ENCODE results near the gene ARF3. TPM values are rescaled to one million over a fixed set of nuclear protein-coding genes. Genes with fewer than 3 reads are reported as not detected.

ARF3 gene
- total and polyA plus RNA-seq, 9 of the 15 experiments (the other 6 are each of a cell fraction or from before 2014, with no cell fraction given), result 5.9 to 170 (median 64.4) TPM

DNA sequence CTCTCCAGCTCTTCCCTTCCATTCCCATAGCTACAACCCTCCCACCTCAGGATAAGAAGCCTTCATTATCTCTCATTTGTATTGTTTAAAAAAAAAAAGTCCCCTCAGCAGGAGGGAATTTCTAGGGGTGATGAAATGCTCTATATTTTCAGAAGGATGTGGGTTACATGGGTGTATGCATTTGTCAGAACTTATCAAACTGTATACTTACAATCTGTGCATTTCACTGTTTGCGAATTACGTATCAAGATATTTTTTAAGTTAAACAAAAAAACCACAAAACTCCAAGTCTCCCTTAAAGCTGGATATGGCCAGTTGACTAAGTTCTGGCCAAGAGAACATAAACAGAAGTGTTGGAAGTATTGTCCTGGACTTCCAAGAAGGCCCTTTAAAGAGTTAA is 30.0 kb downstream of the ARF3 start (continued):
- TF ChIP-seq, protein P1, sequence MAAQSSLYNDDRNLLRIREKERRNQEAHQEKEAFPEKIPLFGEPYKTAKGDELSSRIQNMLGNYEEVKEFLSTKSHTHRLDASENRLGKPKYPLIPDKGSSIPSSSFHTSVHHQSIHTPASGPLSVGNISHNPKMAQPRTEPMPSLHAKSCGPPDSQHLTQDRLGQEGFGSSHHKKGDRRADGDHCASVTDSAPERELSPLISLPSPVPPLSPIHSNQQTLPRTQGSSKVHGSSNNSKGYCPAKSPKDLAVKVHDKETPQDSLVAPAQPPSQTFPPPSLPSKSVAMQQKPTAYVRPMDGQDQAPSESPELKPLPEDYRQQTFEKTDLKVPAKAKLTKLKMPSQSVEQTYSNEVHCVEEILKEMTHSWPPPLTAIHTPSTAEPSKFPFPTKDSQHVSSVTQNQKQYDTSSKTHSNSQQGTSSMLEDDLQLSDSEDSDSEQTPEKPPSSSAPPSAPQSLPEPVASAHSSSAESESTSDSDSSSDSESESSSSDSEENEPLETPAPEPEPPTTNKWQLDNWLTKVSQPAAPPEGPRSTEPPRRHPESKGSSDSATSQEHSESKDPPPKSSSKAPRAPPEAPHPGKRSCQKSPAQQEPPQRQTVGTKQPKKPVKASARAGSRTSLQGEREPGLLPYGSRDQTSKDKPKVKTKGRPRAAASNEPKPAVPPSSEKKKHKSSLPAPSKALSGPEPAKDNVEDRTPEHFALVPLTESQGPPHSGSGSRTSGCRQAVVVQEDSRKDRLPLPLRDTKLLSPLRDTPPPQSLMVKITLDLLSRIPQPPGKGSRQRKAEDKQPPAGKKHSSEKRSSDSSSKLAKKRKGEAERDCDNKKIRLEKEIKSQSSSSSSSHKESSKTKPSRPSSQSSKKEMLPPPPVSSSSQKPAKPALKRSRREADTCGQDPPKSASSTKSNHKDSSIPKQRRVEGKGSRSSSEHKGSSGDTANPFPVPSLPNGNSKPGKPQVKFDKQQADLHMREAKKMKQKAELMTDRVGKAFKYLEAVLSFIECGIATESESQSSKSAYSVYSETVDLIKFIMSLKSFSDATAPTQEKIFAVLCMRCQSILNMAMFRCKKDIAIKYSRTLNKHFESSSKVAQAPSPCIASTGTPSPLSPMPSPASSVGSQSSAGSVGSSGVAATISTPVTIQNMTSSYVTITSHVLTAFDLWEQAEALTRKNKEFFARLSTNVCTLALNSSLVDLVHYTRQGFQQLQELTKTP (IDR thresholded peaks at IDR 0.05; ENCODE audit: low read depth in 1 of 2, partially characterized antibody in 2 of 2), result no peak
- TF ChIP-seq ILF3 (IDR thresholded peaks at IDR 0.05; ENCODE audit: borderline replicate concordance), result no peak
- TF ChIP-seq, protein P2, sequence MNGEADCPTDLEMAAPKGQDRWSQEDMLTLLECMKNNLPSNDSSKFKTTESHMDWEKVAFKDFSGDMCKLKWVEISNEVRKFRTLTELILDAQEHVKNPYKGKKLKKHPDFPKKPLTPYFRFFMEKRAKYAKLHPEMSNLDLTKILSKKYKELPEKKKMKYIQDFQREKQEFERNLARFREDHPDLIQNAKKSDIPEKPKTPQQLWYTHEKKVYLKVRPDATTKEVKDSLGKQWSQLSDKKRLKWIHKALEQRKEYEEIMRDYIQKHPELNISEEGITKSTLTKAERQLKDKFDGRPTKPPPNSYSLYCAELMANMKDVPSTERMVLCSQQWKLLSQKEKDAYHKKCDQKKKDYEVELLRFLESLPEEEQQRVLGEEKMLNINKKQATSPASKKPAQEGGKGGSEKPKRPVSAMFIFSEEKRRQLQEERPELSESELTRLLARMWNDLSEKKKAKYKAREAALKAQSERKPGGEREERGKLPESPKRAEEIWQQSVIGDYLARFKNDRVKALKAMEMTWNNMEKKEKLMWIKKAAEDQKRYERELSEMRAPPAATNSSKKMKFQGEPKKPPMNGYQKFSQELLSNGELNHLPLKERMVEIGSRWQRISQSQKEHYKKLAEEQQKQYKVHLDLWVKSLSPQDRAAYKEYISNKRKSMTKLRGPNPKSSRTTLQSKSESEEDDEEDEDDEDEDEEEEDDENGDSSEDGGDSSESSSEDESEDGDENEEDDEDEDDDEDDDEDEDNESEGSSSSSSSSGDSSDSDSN (IDR thresholded peaks at IDR 0.05; ENCODE audit: borderline replicate concordance in 1 of 2, low read depth in 2 of 2, low read length in 2 of 2), result no peak
- TF ChIP-seq, protein P3, sequence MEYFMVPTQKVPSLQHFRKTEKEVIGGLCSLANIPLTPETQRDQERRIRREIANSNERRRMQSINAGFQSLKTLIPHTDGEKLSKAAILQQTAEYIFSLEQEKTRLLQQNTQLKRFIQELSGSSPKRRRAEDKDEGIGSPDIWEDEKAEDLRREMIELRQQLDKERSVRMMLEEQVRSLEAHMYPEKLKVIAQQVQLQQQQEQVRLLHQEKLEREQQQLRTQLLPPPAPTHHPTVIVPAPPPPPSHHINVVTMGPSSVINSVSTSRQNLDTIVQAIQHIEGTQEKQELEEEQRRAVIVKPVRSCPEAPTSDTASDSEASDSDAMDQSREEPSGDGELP (CRISPR knock-in tag; IDR thresholded peaks at IDR 0.05; ENCODE audit: borderline replicate concordance), result no peak
- TF ChIP-seq, protein P4, sequence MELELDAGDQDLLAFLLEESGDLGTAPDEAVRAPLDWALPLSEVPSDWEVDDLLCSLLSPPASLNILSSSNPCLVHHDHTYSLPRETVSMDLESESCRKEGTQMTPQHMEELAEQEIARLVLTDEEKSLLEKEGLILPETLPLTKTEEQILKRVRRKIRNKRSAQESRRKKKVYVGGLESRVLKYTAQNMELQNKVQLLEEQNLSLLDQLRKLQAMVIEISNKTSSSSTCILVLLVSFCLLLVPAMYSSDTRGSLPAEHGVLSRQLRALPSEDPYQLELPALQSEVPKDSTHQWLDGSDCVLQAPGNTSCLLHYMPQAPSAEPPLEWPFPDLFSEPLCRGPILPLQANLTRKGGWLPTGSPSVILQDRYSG (tag; conservative IDR thresholded peaks at IDR 0.05; ENCODE audit: low read depth), result no peak
- TF ChIP-seq ZNF766 (CRISPR knock-in tag; conservative IDR thresholded peaks at IDR 0.05), result no peak
- TF ChIP-seq, protein P5, sequence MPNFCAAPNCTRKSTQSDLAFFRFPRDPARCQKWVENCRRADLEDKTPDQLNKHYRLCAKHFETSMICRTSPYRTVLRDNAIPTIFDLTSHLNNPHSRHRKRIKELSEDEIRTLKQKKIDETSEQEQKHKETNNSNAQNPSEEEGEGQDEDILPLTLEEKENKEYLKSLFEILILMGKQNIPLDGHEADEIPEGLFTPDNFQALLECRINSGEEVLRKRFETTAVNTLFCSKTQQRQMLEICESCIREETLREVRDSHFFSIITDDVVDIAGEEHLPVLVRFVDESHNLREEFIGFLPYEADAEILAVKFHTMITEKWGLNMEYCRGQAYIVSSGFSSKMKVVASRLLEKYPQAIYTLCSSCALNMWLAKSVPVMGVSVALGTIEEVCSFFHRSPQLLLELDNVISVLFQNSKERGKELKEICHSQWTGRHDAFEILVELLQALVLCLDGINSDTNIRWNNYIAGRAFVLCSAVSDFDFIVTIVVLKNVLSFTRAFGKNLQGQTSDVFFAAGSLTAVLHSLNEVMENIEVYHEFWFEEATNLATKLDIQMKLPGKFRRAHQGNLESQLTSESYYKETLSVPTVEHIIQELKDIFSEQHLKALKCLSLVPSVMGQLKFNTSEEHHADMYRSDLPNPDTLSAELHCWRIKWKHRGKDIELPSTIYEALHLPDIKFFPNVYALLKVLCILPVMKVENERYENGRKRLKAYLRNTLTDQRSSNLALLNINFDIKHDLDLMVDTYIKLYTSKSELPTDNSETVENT (CRISPR knock-in tag; IDR thresholded peaks at IDR 0.05), result no peak
- TF ChIP-seq, protein P6, sequence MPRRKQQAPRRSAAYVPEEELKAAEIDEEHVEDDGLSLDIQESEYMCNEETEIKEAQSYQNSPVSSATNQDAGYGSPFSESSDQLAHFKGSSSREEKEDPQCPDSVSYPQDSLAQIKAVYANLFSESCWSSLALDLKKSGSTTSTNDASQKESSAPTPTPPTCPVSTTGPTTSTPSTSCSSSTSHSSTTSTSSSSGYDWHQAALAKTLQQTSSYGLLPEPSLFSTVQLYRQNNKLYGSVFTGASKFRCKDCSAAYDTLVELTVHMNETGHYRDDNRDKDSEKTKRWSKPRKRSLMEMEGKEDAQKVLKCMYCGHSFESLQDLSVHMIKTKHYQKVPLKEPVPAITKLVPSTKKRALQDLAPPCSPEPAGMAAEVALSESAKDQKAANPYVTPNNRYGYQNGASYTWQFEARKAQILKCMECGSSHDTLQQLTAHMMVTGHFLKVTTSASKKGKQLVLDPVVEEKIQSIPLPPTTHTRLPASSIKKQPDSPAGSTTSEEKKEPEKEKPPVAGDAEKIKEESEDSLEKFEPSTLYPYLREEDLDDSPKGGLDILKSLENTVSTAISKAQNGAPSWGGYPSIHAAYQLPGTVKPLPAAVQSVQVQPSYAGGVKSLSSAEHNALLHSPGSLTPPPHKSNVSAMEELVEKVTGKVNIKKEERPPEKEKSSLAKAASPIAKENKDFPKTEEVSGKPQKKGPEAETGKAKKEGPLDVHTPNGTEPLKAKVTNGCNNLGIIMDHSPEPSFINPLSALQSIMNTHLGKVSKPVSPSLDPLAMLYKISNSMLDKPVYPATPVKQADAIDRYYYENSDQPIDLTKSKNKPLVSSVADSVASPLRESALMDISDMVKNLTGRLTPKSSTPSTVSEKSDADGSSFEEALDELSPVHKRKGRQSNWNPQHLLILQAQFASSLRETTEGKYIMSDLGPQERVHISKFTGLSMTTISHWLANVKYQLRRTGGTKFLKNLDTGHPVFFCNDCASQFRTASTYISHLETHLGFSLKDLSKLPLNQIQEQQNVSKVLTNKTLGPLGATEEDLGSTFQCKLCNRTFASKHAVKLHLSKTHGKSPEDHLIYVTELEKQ (CRISPR knock-in tag; IDR thresholded peaks at IDR 0.05), result no peak
- no peak for TF ChIP-seq CBX3 (IDR thresholded peaks at IDR 0.05; ENCODE audit: borderline replicate concordance in 1 of 2, low read length in 2 of 2)
- TF ChIP-seq ZNF586 (CRISPR knock-in tag; conservative IDR thresholded peaks at IDR 0.05), result no peak

Measured in K562 (cell line).